HG02885 (cell line): Measurements from ENCODE around the gene KRT5.
"Not testable (repeated sequence)": the region's sequence is repeated elsewhere in the genome, so short reads cannot be mapped to it uniquely, and the experiment has no call there.

ENCODE experiments used
- ATAC-seq: cut with Tn5 transposase; IDR thresholded peaks from one replicate; pipeline ENCODE4 v1.9.1; 2021; ENCODE audit warnings: mild to moderate bottlenecking; ENCODE audit not compliant: unreplicated experiment, poor library complexity

Gene KRT5

DNA sequence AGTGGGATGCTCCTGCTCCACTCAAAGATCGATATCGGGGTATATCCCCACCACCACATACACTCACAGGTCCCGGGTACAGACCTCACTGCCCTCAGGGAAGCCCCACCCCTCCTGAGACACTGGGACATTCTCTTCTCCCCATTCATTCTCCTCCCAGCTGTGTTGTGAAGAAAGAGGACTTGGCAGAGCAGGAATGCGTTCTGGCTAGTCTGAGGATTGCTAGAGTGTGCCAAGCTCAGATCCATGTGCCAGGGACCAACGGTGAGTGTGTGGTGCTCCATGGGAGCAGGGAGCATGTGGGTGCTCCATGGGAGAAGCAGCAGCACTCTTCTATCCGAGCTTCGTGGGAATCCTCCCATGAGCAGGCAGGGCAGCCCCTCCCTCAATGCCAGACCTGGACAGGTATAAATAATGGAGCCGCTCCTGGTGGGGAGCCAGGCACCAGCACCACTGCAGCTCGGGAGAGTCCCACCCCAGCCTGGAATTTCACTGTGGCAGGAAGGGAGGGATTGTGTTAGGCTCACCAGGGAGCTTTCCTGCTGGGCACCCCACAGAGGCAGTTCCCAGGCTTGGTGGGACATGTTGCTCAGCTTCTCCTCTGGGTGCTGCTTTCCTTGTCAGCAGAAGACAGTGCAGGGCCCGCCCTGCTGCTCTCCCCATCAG is 2.3 kb upstream of the KRT5 start:
- ATAC-seq = no peak

DNA sequence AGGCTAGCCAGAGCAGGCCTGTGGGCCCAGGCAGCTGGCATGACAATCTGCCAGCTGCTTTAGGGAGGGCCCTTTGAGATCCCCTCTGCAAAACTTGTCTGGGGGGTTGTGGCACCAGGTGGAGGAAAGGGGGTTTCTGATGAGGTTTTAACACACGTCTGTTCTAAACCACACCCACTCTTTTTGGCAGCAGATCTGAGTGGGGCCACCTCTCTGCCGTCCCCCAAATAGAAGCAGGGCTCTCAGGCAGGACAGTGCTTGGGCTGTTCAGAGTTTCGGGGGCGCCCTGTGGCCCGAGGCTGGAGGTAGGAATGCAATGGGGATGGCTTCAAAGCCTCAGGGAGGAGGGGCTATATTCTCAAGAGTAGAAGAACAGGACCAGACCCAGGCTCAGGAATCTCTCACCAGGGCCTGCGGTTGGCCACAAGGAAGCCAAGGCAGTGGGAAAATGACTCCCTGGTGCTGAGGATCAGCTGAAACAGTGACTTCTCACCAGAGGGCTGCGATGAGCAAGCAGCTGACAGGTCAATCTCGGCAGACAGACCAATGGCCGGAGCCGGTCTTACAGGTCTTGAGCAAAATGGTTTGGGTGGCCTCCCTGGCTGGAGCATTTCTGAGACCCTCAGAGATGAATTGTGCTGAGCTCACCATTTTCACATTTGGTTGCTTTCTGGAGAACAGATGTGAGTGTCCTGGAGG is 1.5 kb upstream of the KRT5 start:
- ATAC-seq = no peak

DNA sequence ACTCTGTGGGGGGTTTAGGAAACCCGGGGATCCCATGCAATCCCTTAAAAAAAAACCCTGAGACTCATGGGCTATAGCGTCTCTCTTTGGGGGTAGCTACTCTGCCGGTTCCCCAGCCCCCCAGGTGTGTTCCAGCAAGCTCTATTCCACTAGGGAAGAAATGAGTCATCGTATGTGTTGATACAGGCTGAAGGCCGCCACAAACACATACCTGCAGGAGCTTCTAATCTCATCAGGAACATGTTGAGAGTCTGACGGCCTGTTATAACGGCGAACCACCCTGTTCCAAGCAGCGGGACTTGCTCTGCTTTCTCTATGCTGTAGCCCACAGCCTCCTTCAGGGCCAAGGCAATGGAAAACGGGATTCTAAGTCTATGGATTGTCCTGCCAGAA is 977 bp upstream of the KRT5 start:
- no peak for ATAC-seq

DNA sequence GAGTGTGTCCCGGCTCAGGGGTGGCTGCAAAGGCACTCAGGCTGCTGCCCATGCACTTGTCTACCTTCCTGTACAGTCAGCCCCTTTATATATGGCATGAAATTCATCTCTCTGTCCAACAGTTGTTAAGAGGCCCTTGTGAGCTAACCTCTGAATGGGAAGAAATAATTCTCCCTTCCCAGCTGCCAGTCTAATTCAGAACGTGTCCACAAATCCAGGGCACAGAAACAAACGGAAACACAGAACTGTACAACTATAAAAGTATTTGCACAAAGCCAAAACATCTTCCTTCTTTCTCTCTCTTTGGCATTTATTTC is 849 bp downstream of the KRT5 start:
- ATAC-seq = no peak

DNA sequence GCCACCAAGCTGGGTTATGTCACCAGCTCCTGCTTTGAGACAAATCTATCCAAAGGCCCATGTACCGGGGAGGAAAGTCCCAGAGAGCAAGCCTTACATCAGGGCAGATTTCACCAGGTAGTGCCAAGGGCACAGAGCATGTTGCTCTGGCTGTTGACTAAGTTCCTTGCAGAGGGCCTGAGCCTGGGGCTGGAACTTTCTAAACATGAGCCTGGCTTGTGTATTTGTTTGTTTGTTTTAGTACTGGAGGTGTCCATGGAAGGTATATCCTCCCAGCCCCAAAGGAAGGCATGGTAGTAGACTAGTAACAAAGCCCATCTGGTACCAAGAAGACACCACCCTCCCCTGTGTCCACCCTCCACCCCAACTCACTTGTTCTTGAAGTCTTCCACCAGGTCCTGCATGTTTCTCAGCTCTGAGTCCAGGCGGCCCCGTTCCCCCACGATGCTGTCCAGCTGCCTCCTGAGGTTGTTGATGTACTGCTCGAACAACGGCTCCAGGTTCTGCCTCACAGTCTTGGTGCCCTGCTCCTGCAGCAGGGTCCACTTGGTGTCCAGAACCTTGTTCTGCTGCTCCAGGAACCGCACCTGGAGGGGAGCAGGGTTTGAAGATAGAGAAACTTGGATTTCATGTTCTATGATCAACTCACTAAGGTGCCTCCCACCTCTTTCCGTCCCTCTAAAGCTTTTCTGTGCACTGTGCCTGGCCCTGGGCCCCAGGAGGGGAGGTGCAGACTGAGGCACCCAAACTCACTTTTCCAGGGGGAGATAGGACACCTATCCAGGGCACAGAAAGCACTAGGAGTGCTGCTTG is 1.4 kb downstream of the KRT5 start:
- ATAC-seq = no peak

DNA sequence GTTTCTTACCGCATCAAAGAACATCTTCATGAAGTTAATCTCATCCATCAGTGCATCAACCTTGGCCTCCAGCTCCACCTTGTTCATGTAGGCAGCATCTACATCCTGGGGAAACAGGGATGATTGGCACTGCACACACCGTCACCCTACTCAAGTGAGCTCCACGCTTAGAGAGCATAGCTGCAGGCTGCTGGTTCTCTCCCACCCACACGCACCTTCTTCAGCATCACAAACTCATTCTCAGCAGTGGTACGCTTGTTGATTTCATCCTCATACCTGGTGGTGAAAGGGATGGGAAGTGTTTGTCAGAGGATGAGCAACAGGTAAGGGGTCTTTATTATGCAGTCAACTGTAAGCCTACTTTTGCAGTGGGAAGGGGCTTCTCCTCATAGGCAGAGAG is 2.3 kb downstream of the KRT5 start:
- no peak for ATAC-seq

DNA sequence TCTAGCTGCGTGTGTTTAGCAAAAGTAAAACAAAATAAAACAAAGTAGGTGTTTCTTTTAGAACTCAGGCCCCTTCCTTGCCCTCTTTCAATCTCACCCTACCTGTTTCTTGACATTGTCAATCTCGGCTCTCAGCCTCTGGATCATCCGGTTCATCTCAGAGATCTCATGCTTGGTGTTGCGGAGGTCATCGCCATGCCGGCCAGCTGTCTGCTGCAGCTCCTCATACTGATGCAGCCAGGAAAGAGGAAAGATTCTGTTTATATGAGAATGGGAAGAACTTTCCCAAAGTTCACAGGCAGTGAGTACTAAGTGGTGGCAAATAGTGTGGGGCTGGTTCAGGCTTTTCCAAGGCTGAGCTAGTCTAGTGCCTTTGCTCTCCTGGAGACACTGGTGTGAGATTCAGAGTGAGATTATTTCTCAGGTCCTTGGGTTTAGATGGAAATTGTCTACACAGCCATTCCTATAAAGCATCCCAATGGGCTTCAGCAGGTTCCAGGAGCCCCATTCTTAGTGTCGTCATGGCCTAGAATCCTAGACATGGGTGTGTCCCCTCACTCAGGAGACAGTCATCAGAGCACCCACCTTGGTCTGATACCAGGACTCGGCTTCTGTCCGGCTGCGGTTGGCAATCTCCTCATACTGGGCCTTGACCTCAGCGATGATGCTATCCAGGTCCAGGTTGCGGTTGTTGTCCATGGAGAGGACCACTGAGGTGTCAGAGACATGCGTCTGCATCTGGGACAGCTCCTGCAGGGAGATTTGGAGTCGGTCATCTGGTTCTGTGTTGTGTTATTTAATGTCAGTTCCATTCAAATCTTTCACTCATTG is 3.0 kb downstream of the KRT5 start:
- ATAC-seq = no peak

DNA sequence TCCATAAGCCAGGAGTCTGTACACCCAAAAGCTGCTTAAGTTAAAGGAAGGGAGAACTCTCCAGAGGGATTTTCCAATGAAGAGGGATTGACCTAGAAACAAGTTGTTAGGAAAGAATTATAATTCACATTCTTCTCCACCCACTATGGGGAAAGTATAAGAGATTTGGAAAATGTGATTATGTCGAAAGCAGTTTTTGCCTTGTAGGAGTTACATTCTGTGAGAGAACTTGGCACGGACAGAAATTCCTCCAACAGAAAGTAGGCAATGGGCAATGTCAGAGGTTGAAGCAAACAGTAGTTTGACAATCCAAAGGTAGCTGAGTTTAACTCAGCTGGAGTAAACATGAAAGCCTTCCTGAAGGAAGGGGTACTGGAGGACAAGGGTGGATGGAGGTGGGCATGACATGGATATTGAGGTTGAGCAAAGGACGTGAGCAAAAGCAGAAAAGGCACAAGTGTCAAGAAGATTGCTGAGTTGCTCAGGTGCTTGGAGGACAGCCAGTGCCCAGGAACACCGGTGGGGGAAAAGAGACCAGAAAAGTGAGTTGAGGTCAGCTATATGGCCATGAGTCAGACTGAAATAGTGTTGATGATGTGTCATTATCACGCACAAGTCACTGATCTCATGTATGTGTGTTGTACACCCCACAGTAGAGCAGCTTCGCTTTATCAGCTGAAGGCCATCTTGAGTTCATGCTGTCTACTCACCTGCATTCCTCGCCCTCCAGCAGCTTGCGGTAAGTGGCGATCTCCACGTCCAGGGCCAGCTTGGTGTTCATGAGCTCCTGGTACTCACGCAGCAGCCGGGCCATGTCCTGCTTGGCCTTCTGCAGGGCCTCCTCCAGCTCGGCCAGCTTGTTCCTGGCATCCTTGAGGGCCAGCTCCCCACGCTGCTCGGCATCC is 4.0 kb downstream of the KRT5 start:
- no peak for ATAC-seq

DNA sequence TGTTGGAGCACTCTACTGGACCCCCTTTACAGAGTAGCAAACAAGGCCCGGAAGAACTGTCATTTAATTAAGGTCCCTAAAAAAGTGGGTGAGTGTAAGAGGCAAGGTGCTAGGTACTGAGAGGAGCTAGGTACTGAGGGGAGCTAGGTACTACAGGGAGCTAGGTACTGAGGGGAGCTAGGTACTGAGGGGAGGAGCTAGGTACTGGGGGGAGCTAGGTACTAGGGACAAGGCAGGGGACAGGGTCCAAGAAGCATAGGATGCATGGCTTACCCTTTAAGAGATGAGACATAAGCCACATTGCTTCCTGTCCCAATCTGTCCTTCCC is 4.9 kb downstream of the KRT5 start:
- ATAC-seq = no peak

DNA sequence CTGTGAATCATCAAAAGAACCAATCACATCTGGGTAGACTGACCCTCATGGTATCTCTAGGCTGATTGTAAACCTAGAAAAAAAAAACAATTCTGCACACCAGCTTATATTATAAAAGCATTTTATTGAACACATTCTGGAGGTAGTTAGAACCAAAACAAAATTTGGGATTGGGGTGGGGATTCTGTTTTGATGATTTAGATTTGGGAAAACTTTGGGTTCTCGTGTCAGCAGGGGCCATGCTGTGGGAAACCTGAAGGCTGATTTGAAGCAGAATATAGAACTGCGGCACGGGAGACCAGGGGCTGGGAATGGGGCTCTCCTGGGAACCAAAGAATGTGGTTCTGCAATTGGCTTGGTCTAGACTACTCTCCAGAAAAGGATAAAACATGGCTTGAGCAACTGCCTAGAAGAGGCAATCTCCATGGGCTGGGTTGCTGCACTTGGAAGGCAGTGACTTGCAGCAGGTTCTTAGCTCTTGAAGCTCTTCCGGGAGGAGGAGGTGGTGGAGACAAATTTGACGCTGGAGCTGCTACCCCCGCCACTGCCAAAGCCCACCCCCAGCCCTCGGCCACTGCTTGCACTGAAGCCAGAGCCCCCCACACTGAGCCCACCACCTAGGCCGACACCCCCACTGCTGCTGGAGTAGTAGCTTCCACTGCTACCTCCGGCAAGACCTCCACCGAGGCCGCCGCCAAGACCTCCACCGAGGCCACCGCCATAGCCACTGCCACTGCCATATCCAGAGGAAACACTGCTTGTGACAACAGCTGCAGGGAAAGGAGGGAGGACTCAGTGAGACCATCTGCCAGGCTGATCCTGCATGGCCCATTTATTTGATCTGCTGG is 5.5 kb downstream of the KRT5 start:
- no peak for ATAC-seq

DNA sequence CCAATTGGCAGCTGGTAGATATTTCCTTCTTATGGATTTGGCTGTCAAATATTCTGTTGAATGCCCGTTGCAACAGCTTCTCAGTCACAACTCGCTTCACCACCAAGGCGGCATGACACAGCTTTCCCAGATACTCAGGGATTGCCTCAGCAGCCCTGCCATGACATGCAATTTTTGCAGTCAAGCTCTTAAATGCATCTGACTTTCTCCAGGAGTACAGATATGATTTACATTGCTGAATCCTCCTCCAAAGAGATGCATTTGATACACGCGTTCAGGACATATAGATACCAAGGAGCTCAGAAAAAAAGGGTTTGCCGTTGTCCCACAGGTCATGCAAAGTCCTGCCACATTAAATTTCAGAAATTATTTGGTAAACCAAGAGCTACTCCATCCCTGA is 6.5 kb downstream of the KRT5 start:
- ATAC-seq = no peak

DNA sequence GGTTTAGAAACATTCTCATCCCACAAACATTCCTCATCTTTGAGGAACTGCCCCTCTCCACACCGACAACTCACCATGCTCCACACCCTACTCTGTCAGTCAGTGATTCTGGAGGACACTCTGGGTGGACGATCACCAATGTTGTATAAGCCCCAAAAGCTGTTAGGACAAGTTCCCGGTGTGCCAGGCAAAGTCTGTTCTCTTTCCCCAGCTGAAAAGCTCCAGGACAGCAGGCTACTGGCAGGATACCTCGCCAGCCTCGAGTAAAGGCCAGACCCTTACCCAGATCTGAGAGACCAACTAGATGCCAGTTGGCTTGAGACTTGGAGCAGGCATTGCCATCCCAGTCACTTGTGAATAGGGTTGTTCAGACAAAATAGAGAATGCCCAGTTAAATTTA is 12.0 kb downstream of the KRT5 start:
- ATAC-seq = no peak

DNA sequence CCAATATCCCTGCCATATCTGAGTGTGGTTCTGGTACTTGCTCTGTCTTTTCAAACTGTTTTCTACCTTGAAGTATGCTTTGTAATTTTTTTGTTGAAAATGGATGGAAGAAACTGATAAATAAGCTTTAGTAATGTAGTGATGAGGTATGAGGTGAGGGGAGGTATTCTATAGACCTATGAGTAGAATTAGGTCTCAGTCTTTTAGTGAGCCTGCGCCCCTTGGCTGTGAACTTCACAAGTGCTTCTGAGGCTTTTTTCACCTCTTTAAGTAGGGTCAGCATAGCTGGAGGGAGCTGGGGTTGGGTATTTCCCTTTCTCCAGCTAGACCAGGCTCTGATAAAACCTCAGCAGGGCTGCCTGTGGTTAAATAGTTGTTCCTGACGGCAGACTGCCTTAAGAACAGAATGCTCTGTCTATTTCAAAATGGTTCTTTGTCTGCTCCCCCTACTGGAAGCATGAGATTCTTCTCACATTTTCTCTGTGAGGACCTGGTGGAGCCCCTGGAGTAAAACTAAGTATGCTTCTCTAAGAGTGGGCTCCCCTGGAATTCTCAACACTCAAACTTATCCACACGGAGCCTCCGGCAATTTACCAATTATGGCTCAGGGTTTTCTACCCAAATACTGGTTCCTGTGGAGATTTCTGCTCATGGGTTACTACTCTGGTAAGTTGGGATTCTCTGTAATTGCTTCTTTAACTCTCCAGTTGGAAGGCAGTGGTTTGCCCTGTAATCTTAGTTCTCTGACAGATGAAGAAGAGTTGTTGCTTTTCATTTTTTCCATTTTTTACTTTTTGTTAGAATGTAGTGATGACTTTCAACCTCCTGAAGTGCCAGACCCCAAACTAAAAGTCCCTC is 13.1 kb downstream of the KRT5 start:
- ATAC-seq = no peak

DNA sequence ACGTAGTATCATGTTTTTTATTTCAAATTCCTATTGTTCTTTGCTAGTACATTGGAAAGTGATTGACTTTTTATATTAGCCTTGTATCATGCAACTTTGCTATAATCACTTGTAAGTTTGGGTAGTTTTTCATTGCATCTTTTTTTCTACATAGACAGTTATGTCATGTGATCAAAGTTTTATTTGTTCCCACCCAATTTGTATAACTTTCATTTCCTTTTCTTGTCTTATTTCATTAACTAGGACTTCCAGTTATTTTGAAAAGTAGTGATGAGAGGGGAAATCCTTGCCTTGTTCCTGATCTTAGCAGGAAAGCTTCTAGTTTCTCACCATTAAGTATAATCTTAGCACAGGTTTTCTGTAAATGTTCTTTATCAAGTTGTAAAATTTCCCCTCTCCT is 17.3 kb downstream of the KRT5 start:
- ATAC-seq = no peak

DNA sequence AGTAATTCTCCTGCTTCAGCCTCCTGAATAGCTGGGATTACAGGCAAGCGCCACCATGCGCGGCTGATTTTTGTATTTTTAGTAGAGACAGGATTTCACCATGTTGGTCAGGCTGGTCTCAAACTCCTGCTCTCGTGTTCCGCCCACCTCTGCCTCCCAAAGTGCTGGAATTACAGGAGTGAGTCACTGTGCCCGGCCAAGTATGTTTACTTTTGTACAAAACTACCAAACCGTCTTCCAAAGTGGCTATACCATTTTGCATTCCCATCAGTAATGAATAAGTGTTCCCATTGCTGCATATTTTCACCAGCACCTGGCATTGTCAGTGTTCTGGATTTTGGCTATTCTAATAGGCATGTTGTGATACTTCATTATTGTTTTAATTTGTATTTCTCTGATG is 18.7 kb downstream of the KRT5 start:
- no peak for ATAC-seq

DNA sequence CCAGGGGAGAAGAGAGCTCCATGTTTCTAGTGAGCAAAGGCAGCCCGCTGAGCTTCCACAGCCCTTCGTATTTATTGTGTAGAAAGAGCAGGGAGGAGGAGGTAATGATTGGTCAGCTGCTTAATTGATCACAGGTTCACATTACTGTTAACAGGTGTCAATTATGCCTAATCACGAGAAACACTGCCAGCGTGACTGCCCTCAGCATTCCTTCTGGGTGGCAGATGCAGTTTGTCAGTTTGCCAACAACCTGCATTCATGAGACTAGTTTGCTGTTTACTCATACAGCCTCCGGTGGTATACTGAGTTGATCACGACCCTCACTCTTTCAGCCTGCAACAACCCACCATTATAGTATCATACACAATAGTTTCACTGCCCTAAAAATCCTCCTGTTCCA is 19.6 kb downstream of the KRT5 start:
- not testable (repeated sequence) for ATAC-seq

DNA sequence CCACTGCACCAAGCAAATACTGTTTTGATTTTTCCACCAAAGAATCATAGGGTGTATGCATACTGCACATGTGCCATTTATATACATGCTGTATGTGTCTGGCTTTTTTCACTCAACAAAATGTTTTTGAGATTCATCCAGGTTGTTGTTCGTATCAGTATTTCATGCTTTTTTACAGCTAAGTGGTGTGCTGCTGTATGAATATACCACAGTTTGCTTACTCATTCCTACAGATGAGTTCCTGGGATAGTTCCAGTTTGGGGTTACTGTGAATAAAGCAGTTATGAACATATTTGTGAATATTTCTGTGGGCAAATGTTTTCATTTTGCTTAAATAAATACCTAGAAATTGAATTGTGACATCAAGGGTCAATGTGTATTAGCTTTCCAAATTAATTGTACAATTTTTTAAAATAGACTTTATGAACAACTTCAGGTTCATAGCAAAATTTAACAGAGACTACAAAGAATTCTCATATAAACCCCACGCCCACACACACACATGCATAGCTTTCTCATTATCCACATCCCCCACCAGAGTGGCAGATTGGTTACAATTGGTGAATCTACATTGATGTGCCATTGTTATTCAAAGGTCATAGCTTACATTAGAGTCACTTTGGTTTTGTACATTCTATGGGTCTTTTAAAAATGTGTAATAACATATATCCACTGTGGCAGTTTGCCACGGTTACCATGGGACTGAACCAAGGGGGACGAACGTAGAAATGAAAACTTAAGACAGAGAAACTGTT is 20.2 kb downstream of the KRT5 start:
- ATAC-seq = no peak
